ENCODE measurements around the gene OXTR.

- no peak for TF ChIP-seq ZNF562 (CRISPR knock-in tag; IDR thresholded peaks at IDR 0.05; ENCODE audit: borderline replicate concordance)
- TF ChIP-seq MLLT10 (CRISPR knock-in tag; IDR thresholded peaks at IDR 0.05) = no peak
- TF ChIP-seq CTCF (CRISPR knock-in tag; IDR thresholded peaks at IDR 0.05) = no peak
- no peak for TF ChIP-seq PHF20 (CRISPR knock-in tag; IDR thresholded peaks at IDR 0.05)
- TF ChIP-seq ZSCAN22 (CRISPR knock-in tag; IDR thresholded peaks at IDR 0.05) = no peak
Observed at GRCh38 chr3:8760506-8760905, 8.9 kb downstream of the OXTR start.
